ENCODE data around the gene COL5A1.

DNA sequence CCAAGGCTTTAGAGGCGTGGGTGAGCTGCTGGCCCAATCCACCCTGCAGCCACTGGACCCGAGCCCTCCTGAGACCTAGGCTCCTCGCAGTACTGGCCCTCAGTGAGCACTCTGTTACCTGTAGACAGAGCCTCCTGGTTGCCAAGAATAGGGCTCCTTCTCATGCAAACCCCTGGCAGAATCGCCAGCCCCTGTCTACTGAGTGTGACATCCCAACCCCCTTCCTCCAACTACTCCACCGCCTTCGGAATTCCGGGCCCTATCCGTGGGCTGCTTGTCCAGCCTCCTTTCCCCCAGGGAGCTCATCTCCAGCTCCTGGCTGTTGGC is 23.8 kb upstream of the COL5A1 start:
- TF ChIP-seq CTCF (IDR thresholded peaks at IDR 0.05; ENCODE audit: borderline replicate concordance, extremely low read depth, low read length, poor library complexity, severe bottlenecking), result no peak
- no peak for TF ChIP-seq EZH2 (IDR thresholded peaks at IDR 0.05; ENCODE audit: borderline replicate concordance, low read depth, low read length, severe bottlenecking)

Measured in DND-41 (cell line).